ENCODE measurements around the gene RALY.

Gene RALY

DNA sequence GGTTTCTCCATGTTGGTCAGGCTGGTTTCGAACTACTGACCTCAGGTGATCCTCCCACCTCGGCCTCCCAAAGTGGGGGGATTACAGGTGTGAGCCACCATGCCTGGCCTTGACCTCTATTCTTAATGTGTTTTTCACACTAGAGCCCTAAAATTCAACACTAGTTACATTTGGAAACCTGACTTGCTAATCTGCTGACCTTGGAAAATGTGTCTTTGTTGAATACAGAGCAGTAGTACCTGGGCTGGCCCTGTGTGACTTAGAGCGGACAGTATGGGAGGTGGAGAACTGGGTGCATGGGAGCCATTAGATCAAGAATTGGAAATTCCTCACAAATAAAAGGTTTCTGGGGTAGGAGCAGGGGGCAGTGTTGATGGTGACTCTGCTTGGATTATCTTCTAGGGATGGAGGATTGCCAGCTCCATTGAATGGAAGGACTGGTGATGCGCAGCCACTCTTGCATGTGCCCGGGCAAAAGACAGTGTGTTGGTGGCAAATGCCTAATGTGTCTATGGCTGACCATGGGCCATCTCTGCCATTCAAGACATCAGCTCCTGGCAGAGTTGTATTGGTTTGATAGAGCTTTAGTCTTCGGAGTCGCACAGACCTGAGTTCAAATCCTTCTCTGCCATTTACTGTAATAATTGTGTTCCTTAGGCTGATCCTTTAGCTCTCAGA lies 53.4 kb downstream of the RALY start:
- no peak for DNase-seq (ENCODE audit: low read depth in 2 of 2)

- DNase-seq (ENCODE audit: low read depth in 2 of 2) = no peak
These were observed 54.2 kb downstream of the RALY start for GRCh38 chr20:34047917-34048316.

GRCh38 chr20:34049389-34049788 lies 55.7 kb downstream of the RALY start:
- no peak for DNase-seq (ENCODE audit: low read depth in 2 of 2)

- no peak for DNase-seq (ENCODE audit: low read depth in 2 of 2)
These were observed 56.4 kb downstream of the RALY start for GRCh38 chr20:34049897-34050695.

GRCh38 chr20:34052414-34052813 lies 58.7 kb downstream of the RALY start:
- DNase-seq (ENCODE audit: low read depth in 2 of 2) = no peak

- no peak for DNase-seq (ENCODE audit: low read depth in 2 of 2)
These were observed 61.6 kb downstream of the RALY start for GRCh38 chr20:34055290-34055689.

DNA sequence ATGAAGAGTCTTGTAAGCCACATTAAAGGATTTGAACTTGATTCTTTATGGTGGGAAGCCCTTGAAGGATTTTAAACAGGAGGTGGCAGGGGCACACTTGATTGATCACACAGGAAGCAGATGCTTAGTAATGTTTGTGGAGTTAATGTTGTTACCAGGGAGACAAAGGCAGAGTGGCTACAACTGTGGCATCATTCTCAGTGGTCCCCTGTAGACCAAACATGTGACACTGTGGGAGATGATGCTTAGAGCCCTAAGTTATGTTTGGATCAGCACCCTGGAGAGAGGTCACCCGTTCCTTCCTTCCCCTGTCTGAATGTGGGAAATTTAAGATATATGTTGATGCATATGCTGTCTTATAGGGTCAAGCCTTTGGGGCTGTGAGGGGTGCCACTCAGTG lies 65.1 kb downstream of the RALY start:
- no peak for DNase-seq (ENCODE audit: low read depth in 2 of 2)

DNA sequence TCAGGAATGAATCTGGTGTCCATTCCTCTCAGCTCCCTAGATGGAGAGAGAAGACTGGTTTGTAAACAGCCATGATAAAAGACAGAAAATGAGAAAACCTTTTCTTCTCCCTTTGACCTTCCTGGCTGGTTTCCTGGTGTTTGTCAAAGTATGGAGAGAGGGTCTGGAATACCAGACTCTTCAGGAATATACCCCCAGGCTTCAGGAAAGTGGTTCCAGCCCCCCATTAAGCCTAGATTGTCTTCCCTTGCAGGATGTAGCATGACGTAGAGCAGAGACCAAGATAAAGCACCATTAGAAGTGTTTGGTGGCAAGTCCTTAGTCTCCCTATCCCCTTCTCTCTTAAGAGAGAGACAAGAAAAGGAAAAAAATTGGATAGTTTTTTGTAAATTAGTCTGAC lies 67.3 kb downstream of the RALY start:
- DNase-seq (ENCODE audit: low read depth in 2 of 2) = no peak

DNA sequence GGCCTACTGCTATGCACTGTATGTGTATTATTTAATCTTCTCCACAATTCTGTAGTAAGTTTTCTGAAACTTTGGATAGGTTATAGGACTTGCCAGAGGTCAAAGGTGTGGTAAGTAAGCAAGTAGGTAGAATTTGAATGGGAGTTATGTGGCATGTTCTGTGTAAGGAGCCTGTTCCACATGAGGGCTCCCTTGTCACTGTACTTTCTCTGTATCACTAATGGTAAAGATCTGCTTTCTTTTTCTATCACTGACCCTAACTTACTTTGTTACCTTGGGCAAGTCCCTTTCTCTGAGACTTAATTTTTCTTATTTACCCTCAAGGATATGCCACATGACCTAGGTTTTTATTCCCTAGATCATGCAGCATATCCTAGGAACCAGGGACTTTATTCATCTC lies 68.0 kb downstream of the RALY start:
- DNase-seq (ENCODE audit: low read depth in 2 of 2) = no peak

DNA sequence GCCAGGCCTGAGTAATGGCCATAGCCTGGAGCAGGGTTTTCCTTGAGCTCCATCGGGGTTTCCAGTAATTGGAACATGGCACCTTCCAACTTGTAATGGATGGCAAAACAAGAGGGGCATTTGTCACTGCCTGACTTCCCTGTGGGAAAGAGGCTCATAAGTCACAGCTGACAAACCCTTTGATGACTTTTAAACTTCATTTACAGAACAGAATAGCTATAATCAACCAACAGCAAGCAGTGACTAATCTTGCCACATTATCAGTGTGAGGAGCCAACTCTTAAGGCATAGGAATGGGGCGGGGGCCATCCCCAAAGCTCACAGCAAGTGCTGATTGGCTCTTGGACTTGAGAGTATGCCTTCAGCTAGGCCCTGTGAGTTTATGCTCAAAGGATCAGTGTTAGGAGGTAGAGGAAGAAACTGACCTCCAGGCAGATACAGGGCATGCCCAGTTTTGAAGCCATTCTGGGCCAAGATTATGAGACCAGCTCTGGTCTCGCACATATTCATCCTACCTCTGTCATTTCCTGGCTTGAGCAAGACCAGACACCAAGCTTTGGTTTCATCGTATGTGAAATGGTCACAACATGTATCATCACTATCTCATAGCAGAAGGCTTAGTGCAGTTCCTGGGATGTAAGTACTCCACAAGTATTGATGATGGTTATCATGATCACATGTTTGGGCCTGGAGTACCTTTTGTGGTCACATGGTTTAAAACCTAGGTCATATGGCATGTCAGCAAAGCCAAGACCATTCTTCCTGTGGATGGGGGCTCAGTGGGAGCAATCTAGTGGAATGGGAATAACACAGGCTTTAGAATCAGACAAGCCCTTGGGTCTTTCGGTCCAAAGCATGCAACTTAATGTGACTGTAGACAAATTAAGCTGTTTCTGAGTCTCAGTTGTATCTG lies 69.1 kb downstream of the RALY start:
- no peak for DNase-seq (ENCODE audit: low read depth in 2 of 2)

DNA sequence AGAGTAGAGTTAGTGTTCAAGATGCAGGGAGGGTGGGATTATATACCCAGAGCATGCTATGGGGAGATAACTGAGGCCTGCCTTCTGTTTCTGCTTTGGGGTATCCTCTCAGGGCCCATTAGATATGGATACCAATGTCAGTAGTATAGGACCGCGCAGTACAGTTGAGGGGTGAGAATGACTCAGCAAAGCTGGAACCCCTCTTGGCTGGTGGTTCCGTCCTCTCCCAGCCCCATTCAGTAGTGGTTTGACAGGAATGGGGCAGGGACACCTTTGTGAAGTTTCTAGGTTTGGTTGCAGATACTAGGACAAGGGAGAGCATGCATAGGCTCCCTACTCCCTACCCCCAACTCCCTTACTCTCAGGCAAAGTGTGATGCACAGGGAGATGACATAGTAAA lies 70.6 kb downstream of the RALY start:
- DNase-seq (ENCODE audit: low read depth in 2 of 2) = no peak

DNA sequence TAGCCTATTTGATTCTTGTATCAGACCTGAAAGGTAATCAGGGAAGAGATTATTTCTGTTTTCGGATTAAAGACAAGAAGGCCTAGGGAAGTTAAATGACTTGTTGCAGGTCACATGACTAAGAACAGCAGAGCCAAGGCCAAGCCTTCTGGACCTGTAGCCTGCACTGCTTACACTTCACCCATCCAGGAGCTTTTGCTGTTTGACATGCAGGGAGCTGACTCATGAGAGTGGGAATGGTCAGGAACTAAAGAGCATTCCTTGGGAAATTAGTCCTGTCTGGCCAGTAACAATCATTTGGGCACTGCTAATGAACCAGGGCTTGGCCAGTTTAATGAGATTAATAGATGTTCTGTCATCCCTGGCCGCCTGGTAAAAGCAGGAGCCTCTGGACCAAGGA lies 71.5 kb downstream of the RALY start:
- DNase-seq (ENCODE audit: low read depth in 2 of 2) = no peak

- no peak for DNase-seq (ENCODE audit: low read depth in 2 of 2)
These were observed 72.9 kb downstream of the RALY start for GRCh38 chr20:34066476-34067090.

- DNase-seq (ENCODE audit: low read depth in 2 of 2) = no peak
These were observed 74.3 kb downstream of the RALY start for GRCh38 chr20:34068001-34068400.

DNA sequence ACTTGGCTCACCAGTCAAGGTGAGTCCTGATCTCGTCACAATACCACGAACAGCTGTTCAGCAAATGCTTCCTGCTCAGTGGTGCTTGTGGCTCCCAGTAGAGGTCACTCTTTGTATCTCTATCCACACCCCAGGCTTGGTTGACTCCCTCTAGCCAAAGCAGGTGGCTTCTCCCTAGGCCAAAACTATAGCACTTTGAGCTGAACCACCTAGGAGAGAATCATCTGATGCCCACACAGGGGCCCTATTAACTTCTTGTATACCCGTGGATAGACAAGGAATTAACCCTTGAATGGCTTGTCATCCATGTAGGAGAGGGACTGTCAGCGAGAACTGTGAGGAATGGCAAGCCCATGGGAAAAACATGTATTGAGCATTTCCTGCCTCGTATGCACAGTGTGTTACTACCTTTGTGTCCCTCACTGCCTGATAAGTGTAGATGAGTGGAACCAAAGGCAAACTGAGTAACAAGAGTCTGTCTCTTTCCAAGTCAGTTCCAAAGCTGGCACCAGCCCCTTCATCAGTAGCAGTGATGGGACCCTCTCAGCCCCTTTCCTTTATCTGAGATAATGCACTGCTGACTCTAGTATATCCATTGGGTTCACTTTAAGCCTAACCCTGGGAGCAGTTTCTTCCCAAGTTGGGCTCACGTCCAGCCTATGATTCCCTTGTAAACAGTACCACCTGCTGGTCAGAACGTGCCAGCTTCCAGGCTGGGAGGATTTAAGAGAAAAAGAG lies 75.8 kb downstream of the RALY start:
- DNase-seq (ENCODE audit: low read depth in 2 of 2) = peak in 1 of 2 donors; percentile 30

DNA sequence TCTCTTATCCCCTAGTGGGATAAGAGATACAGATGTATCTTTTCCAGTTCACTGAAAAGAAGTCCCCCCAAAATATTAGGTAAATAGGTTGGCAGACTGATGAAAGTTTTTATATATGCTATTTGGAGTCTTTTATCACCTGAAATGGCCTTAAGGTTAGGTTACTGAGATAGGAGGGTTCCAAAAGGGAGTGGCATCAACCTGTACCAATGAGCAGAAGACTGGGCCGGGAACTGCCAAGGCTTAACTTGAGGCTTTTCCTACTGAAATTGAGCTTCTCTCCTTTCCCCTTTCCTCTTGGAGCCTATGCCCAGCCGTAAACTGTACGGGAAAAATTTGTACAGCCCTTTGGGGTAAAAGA lies 76.3 kb downstream of the RALY start:
- DNase-seq (ENCODE audit: low read depth in 2 of 2) = no peak

DNA sequence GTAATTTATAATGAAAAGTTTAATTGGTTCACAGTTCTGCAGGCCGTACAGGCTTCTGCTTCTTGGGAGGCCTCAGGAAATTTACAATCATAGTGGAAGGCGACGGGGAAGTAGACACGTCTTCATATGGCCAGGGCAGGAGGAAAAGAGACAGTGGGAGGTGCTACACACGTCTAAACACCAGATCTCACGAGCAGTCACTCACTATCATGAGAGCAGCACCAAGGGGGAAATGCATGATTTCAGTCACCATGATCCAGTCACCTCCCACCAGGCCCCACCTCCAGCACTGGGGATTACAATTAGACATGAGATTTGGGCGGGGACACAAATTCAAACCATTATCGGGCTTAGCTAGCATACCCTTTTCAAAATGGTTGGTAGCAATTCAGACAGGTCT lies 77.1 kb downstream of the RALY start:
- no peak for DNase-seq (ENCODE audit: low read depth in 2 of 2)

- DNase-seq (ENCODE audit: low read depth in 2 of 2) = no peak
These were observed 78.4 kb downstream of the RALY start for GRCh38 chr20:34072076-34072475.

DNA sequence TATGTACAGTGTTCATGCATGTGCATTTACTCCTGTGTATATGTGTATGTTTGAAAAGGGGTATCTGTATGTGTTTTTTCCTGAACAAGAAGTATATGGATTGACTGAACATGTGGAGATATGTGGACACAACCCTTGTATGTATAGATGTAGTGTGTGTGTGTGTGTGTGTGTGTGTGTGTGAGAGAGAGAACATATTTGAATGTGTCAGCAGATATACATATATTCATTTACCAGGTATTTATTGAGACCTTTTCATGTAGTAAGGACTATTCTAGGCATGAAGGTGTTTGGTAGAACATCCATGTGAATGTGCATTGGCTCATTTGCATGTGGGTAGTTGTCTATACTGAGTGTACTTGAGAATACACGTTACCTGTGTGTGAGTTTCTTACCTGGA lies 79.1 kb downstream of the RALY start:
- DNase-seq (ENCODE audit: low read depth in 2 of 2) = no peak

DNA sequence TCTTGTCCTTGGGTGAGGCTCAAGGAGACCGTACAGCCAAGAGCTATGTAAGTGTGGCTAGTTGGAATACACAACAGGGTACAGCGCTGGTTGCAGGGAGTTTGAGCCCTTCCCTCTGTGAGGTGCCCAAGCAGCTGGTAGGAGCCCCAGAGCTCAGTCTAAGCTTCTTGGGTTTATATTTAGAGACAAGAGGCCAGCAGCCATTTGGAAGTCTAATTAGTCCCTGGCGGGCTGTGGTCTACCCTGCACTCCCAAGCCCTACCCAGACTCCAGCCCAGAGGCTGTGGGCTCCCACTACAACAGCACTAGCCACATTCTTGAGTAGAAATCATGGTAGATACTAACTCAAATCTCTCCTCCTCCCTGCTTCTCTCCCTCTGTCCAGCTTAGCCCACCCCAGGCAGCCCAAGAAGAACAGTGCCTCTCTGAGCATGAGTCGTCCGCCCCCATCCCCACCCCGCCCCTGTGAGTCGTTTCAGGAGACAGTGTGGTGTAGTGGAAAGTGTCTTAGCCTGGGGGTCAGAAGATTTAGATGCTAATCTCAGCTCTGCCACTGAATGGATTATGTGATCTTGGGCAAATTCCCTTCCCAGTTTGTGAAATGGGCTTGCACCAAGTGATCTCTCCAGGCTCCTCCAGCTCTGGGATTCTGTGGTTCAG lies 80.5 kb downstream of the RALY start:
- DNase-seq (ENCODE audit: low read depth in 2 of 2) = peak in 1 of 2 donors; percentile 29

DNA sequence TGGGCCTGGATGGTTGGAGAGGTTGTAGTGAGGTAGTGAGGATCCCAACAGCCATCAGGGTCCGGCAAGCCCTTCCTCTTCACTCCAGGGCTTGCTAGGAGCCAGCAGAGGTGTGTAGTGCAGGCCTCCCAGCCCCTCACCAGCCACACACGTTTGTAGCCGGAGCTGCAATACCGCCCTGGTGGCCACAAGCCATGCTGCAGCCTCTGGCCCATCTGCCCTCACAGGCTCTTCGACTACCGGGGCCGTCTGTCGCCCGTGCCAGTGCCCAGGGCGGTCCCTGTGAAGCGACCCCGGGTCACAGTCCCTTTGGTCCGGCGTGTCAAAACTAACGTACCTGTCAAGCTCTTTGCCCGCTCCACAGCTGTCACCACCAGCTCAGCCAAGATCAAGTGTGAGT lies 81.9 kb downstream of the RALY start:
- no peak for DNase-seq (ENCODE audit: low read depth in 2 of 2)
